HG03457 (cell line): ENCODE data around the gene DAB2IP.

Source experiments
- ATAC-seq: cut with Tn5 transposase; IDR thresholded peaks from one replicate; pipeline ENCODE4 v1.9.1; 2021; ENCODE audit warnings: moderate number of reproducible peaks; ENCODE audit not compliant: unreplicated experiment

DAB2IP gene

GRCh38 chr9:121720311-121721057 is 69.0 kb downstream of the DAB2IP start:
- no peak for ATAC-seq

- no peak for ATAC-seq
Observed at GRCh38 chr9:121721058-121721350, 69.6 kb downstream of the DAB2IP start.

- no peak for ATAC-seq
Observed at GRCh38 chr9:121721770-121722169, 70.3 kb downstream of the DAB2IP start.

GRCh38 chr9:121725008-121725775 is 73.8 kb downstream of the DAB2IP start:
- ATAC-seq, result no peak

- no peak for ATAC-seq
Observed at GRCh38 chr9:121727295-121728020, 76.0 kb downstream of the DAB2IP start.

GRCh38 chr9:121728916-121729315 is 77.5 kb downstream of the DAB2IP start:
- ATAC-seq, result no peak

GRCh38 chr9:121729769-121730562 is 78.5 kb downstream of the DAB2IP start:
- ATAC-seq, result no peak

GRCh38 chr9:121731090-121731489 is 79.7 kb downstream of the DAB2IP start:
- ATAC-seq, result no peak

- ATAC-seq, result no peak
Observed at GRCh38 chr9:121731919-121732318, 80.5 kb downstream of the DAB2IP start.

- no peak for ATAC-seq
Observed at GRCh38 chr9:121732389-121732788, 81.0 kb downstream of the DAB2IP start.

- ATAC-seq, result no peak
Observed at GRCh38 chr9:121732886-121733285, 81.5 kb downstream of the DAB2IP start.

GRCh38 chr9:121734465-121734864 is 83.0 kb downstream of the DAB2IP start:
- ATAC-seq, result no peak

GRCh38 chr9:121735065-121735792 is 83.8 kb downstream of the DAB2IP start:
- peak; percentile 57 for ATAC-seq

GRCh38 chr9:121735793-121736770 is 84.6 kb downstream of the DAB2IP start:
- no peak for ATAC-seq

GRCh38 chr9:121736934-121737462 is 85.6 kb downstream of the DAB2IP start:
- ATAC-seq, result no peak

GRCh38 chr9:121737481-121737931 is 86.1 kb downstream of the DAB2IP start:
- no peak for ATAC-seq

- ATAC-seq, result no peak
Observed at GRCh38 chr9:121738411-121738810, 87.0 kb downstream of the DAB2IP start.

- ATAC-seq, result no peak
Observed at GRCh38 chr9:121738968-121739367, 87.5 kb downstream of the DAB2IP start.

- no peak for ATAC-seq
Observed at GRCh38 chr9:121739971-121740370, 88.5 kb downstream of the DAB2IP start.
